Common myeloid progenitor, CD34-positive (primary cell): Measurements from ENCODE around the gene GPATCH8.

ENCODE experiments used
- CTCF ChIA-PET: fragments of 350-600 bp; sonication (Branson Sonifier 250); formaldehyde crosslinking; loops from one replicate; lab custom pipeline; 2021; ENCODE audit warnings: antibody characterized with exemption; lab: Charles Lee
- POLR2A ChIA-PET: fragments of 350-600 bp; sonication (Branson Sonifier 250); formaldehyde crosslinking; loops from one replicate; lab custom pipeline; 2021; ENCODE audit warnings: antibody characterized with exemption; lab: Charles Lee
- DNase-seq, 3 donors: peaks; one replicate each; pipeline versions ENCODE4 v3.0.0 to v3.0.0-alpha.2; 2013
- H3K27ac ChIP-seq, 2 experiments: 1 replicate in 1 of 2; 2 replicates in 1 of 2; pipeline ENCODE4 v1.7.0; 2013; ENCODE audit warnings: inconsistent platforms in 2 of 2, low read length in 2 of 2, mild to moderate bottlenecking in 2 of 2, low read depth in 1 of 2, moderate library complexity in 1 of 2; ENCODE audit not compliant: severe bottlenecking in 2 of 2, insufficient read depth in 1 of 2, poor library complexity in 1 of 2
- H3K27me3 ChIP-seq, 5 experiments: replicated peaks in 2 of 5; 1 replicate in 3 of 5; 2 replicates in 2 of 5; pipeline versions ENCODE4 v1.6.1 to v1.7.0; 2013; ENCODE audit warnings: low read length in 4 of 5, mild to moderate bottlenecking in 2 of 5, moderate library complexity in 2 of 5, inconsistent platforms in 1 of 5; ENCODE audit not compliant: insufficient read depth in 5 of 5, control insufficient read depth in 4 of 5
- H3K36me3 ChIP-seq, 4 experiments: 1 replicate in 2 of 4; 2 replicates in 2 of 4; pipeline versions ENCODE4 v1.6.1 to v1.7.0; 2013; ENCODE audit warnings: low read length in 3 of 4, control low read depth in 1 of 4, mild to moderate bottlenecking in 1 of 4; ENCODE audit not compliant: control insufficient read depth in 4 of 4, insufficient read depth in 4 of 4
- H3K4me1 ChIP-seq, 4 experiments: 1 replicate in 3 of 4; 2 replicates in 1 of 4; pipeline versions ENCODE4 v1.6.1 to v1.7.1; 2013; ENCODE audit warnings: low read length in 3 of 4, mild to moderate bottlenecking in 3 of 4, control low read depth in 1 of 4, inconsistent platforms in 1 of 4, moderate library complexity in 1 of 4; ENCODE audit not compliant: control insufficient read depth in 4 of 4, insufficient read depth in 4 of 4; ENCODE audit errors: control extremely low read depth in 1 of 4
- H3K4me3 ChIP-seq, 7 experiments: 1 replicate in 4 of 7; 2 replicates in 3 of 7; pipeline versions ENCODE4 v1.5.1 to v1.7.0; 2013; ENCODE audit warnings: mild to moderate bottlenecking in 7 of 7, low read length in 6 of 7, moderate library complexity in 6 of 7, inconsistent platforms in 2 of 7, low read depth in 2 of 7, control low read depth in 1 of 7; ENCODE audit not compliant: insufficient read depth in 4 of 7, control insufficient read depth in 1 of 7; ENCODE audit errors: extremely low read depth in 1 of 7
- H3K9me3 ChIP-seq, 5 experiments: 1 replicate in 4 of 5; 2 replicates in 1 of 5; pipeline versions ENCODE4 v1.6.1 to v1.7.1; 2013; ENCODE audit warnings: low read length in 4 of 5, mild to moderate bottlenecking in 2 of 5, inconsistent platforms in 1 of 5, low read depth in 1 of 5, moderate library complexity in 1 of 5; ENCODE audit not compliant: control insufficient read depth in 4 of 5, insufficient read depth in 2 of 5; ENCODE audit errors: control extremely low read depth in 1 of 5
- WGBS: methylation state at CpG from one replicate; pipeline ENCODE4 v1.1.5; 2013; ENCODE audit not compliant: insufficient coverage; 5-methylcytosine and 5-hydroxymethylcytosine counted together

The GPATCH8 gene

DNA sequence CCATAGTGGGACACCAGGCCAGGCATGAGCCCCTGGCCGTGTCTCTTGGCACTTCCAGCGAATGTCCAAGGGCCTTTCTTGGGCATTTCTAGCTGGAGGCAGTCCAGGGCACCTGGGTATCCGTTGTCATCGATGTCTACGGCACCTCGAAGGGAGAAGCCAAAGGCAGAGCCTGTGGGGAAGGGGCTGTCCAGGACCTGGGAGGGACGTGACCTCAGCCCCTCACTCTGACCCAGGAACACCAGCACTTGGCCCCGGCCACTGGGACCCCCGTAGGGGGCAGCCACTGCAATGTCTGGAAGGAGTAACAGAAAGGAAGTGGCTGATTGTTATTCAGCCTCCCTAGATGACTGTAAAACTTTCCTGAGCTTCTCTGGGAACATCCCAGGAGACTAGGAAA lies 122.4 kb downstream of the GPATCH8 start:
- Histone ChIP-seq H3K4me1 (peaks cover 0 to 17% (median 10%) of the 10 kb centered on the region in 4 experiments), H3K4me3 (no peak overlapping the region), H3K9me3 (no peaks in the 10 kb centered on the region), H3K27me3 (peaks cover 0 to 3% (median 0%) of the 10 kb centered on the region in 5 experiments), H3K36me3 (peaks cover 0 to 2% (median 0%) of the 10 kb centered on the region in 4 experiments), H3K27ac (no peak overlapping the region)
- POLR2A ChIA-PET = interaction anchor here (0.8 kb wide), 1 partner anchor 257 kb away, joined by 3 read pairs; the partner anchor contains the start of gene HDAC5
- CTCF ChIA-PET = interaction anchor here (1.0 to 2.2 kb wide), 8 partner anchors 9 to 170 kb away, joined by 3 to 5 read pairs (median 4); partner anchors contain the start of genes FAM171A2 and ITGA2B
- WGBS = 95% methylated on average over 8 of the region's 9 CpGs
- no peak for DNase-seq

DNA sequence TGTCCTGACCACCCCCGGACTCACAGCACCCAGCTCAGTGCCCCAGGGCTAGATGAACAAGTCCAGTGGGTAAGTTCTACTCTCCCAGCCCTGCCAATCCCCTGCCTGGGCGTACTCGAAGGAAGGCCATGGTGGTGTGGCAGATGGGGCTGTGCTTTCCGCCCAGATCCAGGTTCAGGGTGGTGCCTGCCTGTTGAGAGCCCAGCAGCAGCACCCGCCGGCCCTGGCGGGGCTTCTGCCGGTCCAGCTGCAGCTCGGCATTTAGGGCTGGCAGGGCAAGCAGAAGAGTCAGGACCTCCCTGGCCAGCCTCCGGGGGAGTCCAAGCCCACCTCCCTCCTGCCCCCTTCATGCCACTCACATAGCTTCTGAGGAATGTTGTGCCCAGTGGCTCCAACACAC lies 123.3 kb downstream of the GPATCH8 start:
- 98% methylated on average over 9 of the region's 10 CpGs for WGBS
- Histone ChIP-seq H3K4me3 (no peak overlapping the region), H3K36me3 (peaks cover 0 to 2% (median 0%) of the 10 kb centered on the region in 4 experiments), H3K27me3 (peaks cover 0 to 3% (median 0%) of the 10 kb centered on the region in 5 experiments), H3K27ac (no peak overlapping the region), H3K4me1 (peaks cover 0 to 13% (median 5%) of the 10 kb centered on the region in 4 experiments), H3K9me3 (no peaks in the 10 kb centered on the region)
- POLR2A ChIA-PET = interaction anchor here (0.5 to 0.8 kb wide), 2 partner anchors 16 to 256 kb away, joined by 3 to 4 read pairs; partner anchors contain the start of gene HDAC5
- CTCF ChIA-PET = interaction anchor here (0.6 to 2.2 kb wide), 7 partner anchors 9 to 118 kb away, joined by 3 to 7 read pairs (median 5); partner anchors contain the start of genes FAM171A2 and ITGA2B
- no peak for DNase-seq

DNA sequence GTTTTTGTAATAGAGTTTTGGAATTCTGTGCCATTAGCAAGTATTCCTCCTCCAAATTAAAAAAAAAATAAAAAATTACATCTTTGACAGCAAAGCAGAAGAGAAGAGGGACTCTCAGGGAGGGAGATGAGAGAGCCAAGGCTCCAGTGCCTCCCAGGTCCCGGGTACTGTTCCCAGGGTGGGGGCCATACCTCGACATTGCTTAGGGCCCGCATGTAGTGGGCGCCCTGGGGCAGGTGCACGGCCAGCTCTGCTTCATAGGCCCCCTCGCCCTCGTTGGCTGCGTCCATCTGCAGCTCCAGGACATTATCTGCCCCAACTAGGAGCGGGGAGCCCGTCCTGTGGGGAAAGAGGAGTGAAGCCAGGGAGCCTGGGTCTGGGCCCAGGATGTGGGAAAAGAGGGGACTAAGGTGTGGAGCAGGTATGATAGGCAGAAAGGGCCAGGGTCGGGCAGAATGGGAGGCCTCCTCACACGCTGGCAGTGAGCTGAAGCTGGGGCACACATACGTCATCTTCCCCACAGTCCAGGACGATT lies 125.0 kb downstream of the GPATCH8 start:
- H3K27me3 ChIP-seq = peaks cover 0 to 3% (median 0%) of the 10 kb centered on the region in 5 experiments
- no peak for DNase-seq
- no peaks in the 10 kb centered on the region for H3K36me3 ChIP-seq
- WGBS = 98% methylated on average over 10 of the region's 14 CpGs
- H3K4me3 ChIP-seq = no peak overlapping the region
- no peak overlapping the region for H3K27ac ChIP-seq
- ChIA-PET POLR2A (interaction anchor here (0.6 kb wide), 1 partner anchor 268 kb away, joined by 4 read pairs; no protein-coding TSS in a partner anchor), CTCF (interaction anchor here (0.6 kb wide), 1 partner anchor 14 kb away, joined by 3 read pairs; no protein-coding TSS in a partner anchor)
- H3K9me3 ChIP-seq = no peaks in the 10 kb centered on the region
- H3K4me1 ChIP-seq = peaks cover 0 to 15% (median 4%) of the 10 kb centered on the region in 4 experiments

DNA sequence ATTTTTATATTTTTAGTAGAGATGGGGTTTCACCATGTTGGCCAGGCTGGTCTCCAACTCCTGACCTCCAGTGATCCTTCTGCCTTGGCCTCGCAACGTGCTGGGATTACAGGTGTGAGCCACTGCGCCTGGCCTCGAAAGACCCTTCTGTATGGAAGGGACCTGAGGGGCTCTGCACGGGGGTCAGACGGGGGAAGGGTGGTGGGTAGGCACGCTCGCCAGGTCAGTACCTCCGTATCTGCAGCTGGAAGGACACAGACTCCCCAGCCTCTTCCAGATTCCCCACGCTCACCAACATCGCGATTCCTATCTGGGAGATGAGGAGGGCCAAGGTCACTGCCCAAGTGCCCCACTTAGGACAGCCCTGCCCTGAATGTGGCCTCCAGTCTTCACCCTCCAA lies 126.4 kb downstream of the GPATCH8 start:
- Histone ChIP-seq H3K27me3 (peaks cover 0 to 3% (median 0%) of the 10 kb centered on the region in 5 experiments), H3K4me3 (no peak overlapping the region), H3K36me3 (no peaks in the 10 kb centered on the region), H3K9me3 (no peaks in the 10 kb centered on the region), H3K27ac (no peak overlapping the region), H3K4me1 (peaks cover 0 to 10% (median 4%) of the 10 kb centered on the region in 4 experiments)
- ChIA-PET POLR2A (no interaction called here), CTCF (interaction anchor here (1.0 to 2.6 kb wide), 7 partner anchors 10 to 31 kb away, joined by 3 to 11 read pairs (median 4); partner anchors contain the start of genes FAM171A2 and GRN)
- DNase-seq = no peak
- WGBS = over 99% methylated on average over 8 of the region's 12 CpGs

DNA sequence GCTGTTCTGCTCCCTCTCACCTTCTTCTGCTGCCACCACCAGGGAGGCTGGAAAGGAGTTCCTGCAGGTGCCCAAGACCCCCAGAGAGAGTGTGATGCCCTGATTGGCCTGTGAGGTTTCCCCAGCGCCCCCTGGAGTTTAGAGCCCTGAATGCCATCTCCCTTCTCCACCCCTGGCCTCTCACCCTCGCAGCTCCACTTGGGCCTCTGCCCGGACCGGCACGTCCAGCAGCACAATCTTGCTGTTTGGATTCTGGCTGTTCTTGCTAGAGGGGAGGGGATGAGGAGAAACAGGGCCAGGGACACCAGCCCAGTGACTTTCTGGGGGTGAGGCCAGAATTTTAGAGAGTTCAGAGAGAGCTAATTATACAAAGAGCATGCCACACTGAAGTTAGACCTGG lies 127.1 kb downstream of the GPATCH8 start:
- no peak overlapping the region for H3K4me3 ChIP-seq
- DNase-seq = peak in 1 of 3 donors; percentile 28
- H3K27me3 ChIP-seq = peaks cover 0 to 3% (median 0%) of the 10 kb centered on the region in 5 experiments
- CTCF ChIA-PET = interaction anchor here (1.0 to 2.6 kb wide), 11 partner anchors 10 to 146 kb away, joined by 3 to 11 read pairs (median 4); partner anchors contain the start of genes FAM171A2 and GRN
- 29% methylated on average over 1 of the region's 5 CpGs for WGBS
- POLR2A ChIA-PET = no interaction called here
- H3K9me3 ChIP-seq = no peaks in the 10 kb centered on the region
- H3K27ac ChIP-seq = no peak overlapping the region
- H3K36me3 ChIP-seq = no peaks in the 10 kb centered on the region
- peaks cover 0 to 10% (median 4%) of the 10 kb centered on the region in 4 experiments for H3K4me1 ChIP-seq

DNA sequence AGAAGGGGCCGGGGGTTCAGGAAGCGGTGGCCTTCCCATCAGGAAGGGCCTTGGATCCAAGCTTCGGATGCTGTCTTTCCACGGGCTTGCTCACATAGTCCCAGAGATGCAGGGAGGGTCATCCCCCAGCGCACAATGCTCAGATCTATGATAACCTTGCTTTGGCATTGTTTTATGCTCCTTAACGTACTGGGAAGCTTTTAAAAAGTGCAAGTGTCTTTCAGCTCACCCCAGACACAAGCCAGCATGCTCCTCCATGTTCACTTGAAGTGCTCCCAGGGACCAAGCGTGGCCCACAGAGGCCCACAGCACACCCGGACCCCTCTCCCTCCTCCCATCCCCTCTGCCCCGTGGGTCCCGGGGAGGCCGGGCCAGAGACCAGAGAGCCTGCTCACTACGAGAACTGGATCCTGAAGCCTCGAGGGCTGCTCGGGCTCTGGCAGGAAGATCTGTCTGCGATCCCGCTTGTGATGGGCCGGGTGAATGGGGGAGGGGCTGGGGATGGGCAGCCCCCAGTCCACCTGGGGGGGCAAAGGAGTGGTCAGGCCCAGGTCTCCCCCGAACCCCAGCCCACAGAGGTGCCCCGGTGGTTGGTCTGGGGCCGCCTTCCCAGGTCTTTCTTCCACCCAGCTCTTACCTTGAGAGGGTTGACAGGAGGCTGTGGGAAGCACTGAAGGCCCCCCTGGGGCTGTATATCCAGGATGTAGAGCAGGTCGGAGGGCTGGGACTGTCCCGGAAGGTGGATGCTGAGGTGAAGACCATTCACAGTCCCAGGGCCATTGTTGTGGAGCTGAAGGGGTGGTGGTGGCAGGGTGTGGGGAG lies 127.8 kb downstream of the GPATCH8 start:
- peaks cover 0 to 3% (median 0%) of the 10 kb centered on the region in 5 experiments for H3K27me3 ChIP-seq
- POLR2A ChIA-PET = no interaction called here

More for the DNA sequence above, 127.8 kb downstream of the GPATCH8 start:
- Histone ChIP-seq H3K27ac (no peak overlapping the region), H3K36me3 (no peaks in the 10 kb centered on the region), H3K4me1 (peaks cover 0 to 10% (median 4%) of the 10 kb centered on the region in 4 experiments), H3K4me3 (no peak overlapping the region), H3K9me3 (no peaks in the 10 kb centered on the region)
- CTCF ChIA-PET = interaction anchor here (1.0 to 2.6 kb wide), 13 partner anchors 10 to 147 kb away, joined by 3 to 11 read pairs (median 4); partner anchors contain the start of genes FAM171A2 and GRN
- DNase-seq = no peak
- 85% methylated on average over 19 of the region's 22 CpGs for WGBS
